Ishikawa (cell line): ENCODE data around the gene PTGIR.

Source experiments
- CEBPB ChIP-seq: IDR thresholded peaks from 2 replicates; pipeline ENCODE4 v1.6.1; 2012
- CREB1 ChIP-seq: IDR thresholded peaks from 2 replicates; pipeline ENCODE4 v1.6.1; 2012; ENCODE audit warnings: low read depth
- EGR1 ChIP-seq: IDR thresholded peaks from 2 replicates; pipeline ENCODE4 v1.6.1; 2012
- EP300 ChIP-seq: IDR thresholded peaks from 2 replicates; pipeline ENCODE4 v1.6.1; 2012; ENCODE audit warnings: borderline replicate concordance
- FOXM1 ChIP-seq: IDR thresholded peaks from 2 replicates; pipeline ENCODE4 v1.6.1; 2012; ENCODE audit warnings: low read depth, borderline replicate concordance
- MAX ChIP-seq: IDR thresholded peaks from 2 replicates; pipeline ENCODE4 v1.6.1; 2012
- NFIC ChIP-seq: IDR thresholded peaks from 2 replicates; pipeline ENCODE4 v1.6.1; 2012
- RAD21 ChIP-seq: IDR thresholded peaks from 2 replicates; pipeline ENCODE4 v1.6.1; 2012; ENCODE audit warnings: low read depth
- REST ChIP-seq: IDR thresholded peaks from 2 replicates; pipeline ENCODE4 v1.6.1; 2012; ENCODE audit warnings: low read depth, mild to moderate bottlenecking
- TAF1 ChIP-seq: IDR thresholded peaks from 2 replicates; pipeline ENCODE4 v1.6.1; 2012; ENCODE audit warnings: low read depth, mild to moderate bottlenecking
- TCF12 ChIP-seq: IDR thresholded peaks from 2 replicates; pipeline ENCODE4 v1.6.1; 2012; ENCODE audit warnings: low read depth
- TEAD4 ChIP-seq: IDR thresholded peaks from 2 replicates; pipeline ENCODE4 v1.6.1; 2012
- USF1 ChIP-seq: IDR thresholded peaks from 2 replicates; pipeline ENCODE4 v1.6.1; 2012
- YY1 ChIP-seq: IDR thresholded peaks from 2 replicates; pipeline ENCODE4 v1.6.1; 2012; ENCODE audit warnings: low read depth
- ZBTB7A ChIP-seq: IDR thresholded peaks from 2 replicates; pipeline ENCODE4 v1.6.1; 2012; ENCODE audit warnings: low read depth

The PTGIR gene

GRCh38 chr19:46598372-46598917 lies 26.4 kb downstream of the PTGIR start:
- no peak for TF ChIP-seq TEAD4
- TF ChIP-seq NFIC, result no peak
- TF ChIP-seq RAD21, result no peak
- TF ChIP-seq TCF12, result no peak
- TF ChIP-seq MAX, result no peak
- no peak for TF ChIP-seq TAF1
- no peak for TF ChIP-seq EP300
- no peak for TF ChIP-seq FOXM1
- no peak for TF ChIP-seq USF1
- TF ChIP-seq CREB1, result no peak
- TF ChIP-seq ZBTB7A, result no peak
- no peak for TF ChIP-seq CEBPB
- TF ChIP-seq YY1, result no peak
- no peak for TF ChIP-seq REST

- no peak for TF ChIP-seq CREB1
- TF ChIP-seq FOXM1, result no peak
- TF ChIP-seq YY1, result no peak
- no peak for TF ChIP-seq CEBPB
- no peak for TF ChIP-seq EGR1
Observed at GRCh38 chr19:46596008-46596407, 28.9 kb downstream of the PTGIR start.

- no peak for TF ChIP-seq ZBTB7A
- no peak for TF ChIP-seq TEAD4
- TF ChIP-seq YY1, result no peak
- TF ChIP-seq EGR1, result no peak
- no peak for TF ChIP-seq MAX
- no peak for TF ChIP-seq TCF12
- TF ChIP-seq CREB1, result no peak
- no peak for TF ChIP-seq REST
- no peak for TF ChIP-seq FOXM1
- TF ChIP-seq EP300, result no peak
Observed at GRCh38 chr19:46591870-46592269, 33.0 kb downstream of the PTGIR start.

- TF ChIP-seq FOXM1 (no peak), CEBPB (no peak), REST (no peak), RAD21 (no peak), EP300 (no peak), TCF12 (no peak), YY1 (no peak), NFIC (no peak), CREB1 (no peak), TEAD4 (no peak), USF1 (no peak), TAF1 (no peak), MAX (no peak), EGR1 (no peak), ZBTB7A (no peak)
Observed at GRCh38 chr19:46591254-46591653, 33.6 kb downstream of the PTGIR start.

GRCh38 chr19:46587861-46588260 lies 37.0 kb downstream of the PTGIR start:
- no peak for TF ChIP-seq TCF12
- no peak for TF ChIP-seq EGR1
- TF ChIP-seq RAD21, result no peak
- no peak for TF ChIP-seq TEAD4
- TF ChIP-seq NFIC, result no peak
- no peak for TF ChIP-seq CEBPB
- TF ChIP-seq REST, result no peak
- no peak for TF ChIP-seq YY1
- TF ChIP-seq TAF1, result no peak
- no peak for TF ChIP-seq EP300
- TF ChIP-seq CREB1, result no peak
- no peak for TF ChIP-seq USF1
- no peak for TF ChIP-seq MAX
- no peak for TF ChIP-seq FOXM1
- TF ChIP-seq ZBTB7A, result no peak
